GM12878 (cell line): Measurements from ENCODE around the gene PAM. TPM values are rescaled to one million over a fixed set of nuclear protein-coding genes. Genes with fewer than 3 reads are reported as not detected.

Experiments used
- ATAC-seq: fragments of 200-7000 bp; cut with Tn5 transposase; 3 replicates; pipeline ENCODE4 v1.9.1; 2020; ENCODE audit warnings: mild to moderate bottlenecking, moderate library complexity
- BruUV-seq: library from RNA; stranded (reverse); fragments of 400-500 nt; replicated peaks from 2 replicates; lab custom pipeline; 2021; lab: Mats Ljungman, UMichigan
- CTCF ChIA-PET: fragments of 300-600 bp; sonication (Branson Sonifier 250); formaldehyde crosslinking; extraction: SDS; loops from one replicate; lab custom pipeline; 2021; ENCODE audit warnings: inconsistent platforms; lab: Yijun Ruan, JAX
- POLR2A ChIA-PET: fragments of 350-600 bp; formaldehyde crosslinking; extraction: SDS; loops from one replicate; lab custom pipeline; 2021; ENCODE audit warnings: inconsistent platforms; lab: Charles Lee
- RAD21 ChIA-PET: fragments of 300-600 bp; sonication (Branson Sonifier 250); formaldehyde crosslinking; loops from one replicate; lab custom pipeline; 2023; ENCODE audit warnings: antibody characterized with exemption; ENCODE audit not compliant: unreplicated experiment; lab: Charles Lee
- SMC1A ChIA-PET: fragments of 300-600 bp; sonication (Branson Sonifier 250); formaldehyde crosslinking; loops from one replicate; lab custom pipeline; 2023; ENCODE audit not compliant: unreplicated experiment, uncharacterized antibody; lab: Charles Lee
- DNase-seq: peaks from one replicate; pipeline ENCODE4 v3.0.0-alpha.2; 2011; ENCODE audit warnings: low read depth, low spot score
- FAIRE-seq: peaks from 3 replicates; lab custom pipeline; 2011; peaks lifted over from hg19 to GRCh38; lab: Jason Lieb, UNC
- H2AFZ ChIP-seq: 2 replicates; pipeline ENCODE4 v1.6.0; 2011; ENCODE audit warnings: low read depth, low read length, control low read depth; ENCODE audit not compliant: control insufficient read depth
- H3K27ac ChIP-seq: 2 replicates; pipeline ENCODE4 v1.5.1; 2011; ENCODE audit warnings: control low read depth; ENCODE audit not compliant: control insufficient read depth, insufficient read depth
- H3K27me3 ChIP-seq, 2 experiments: replicated peaks in 1 of 2; 2 replicates each; pipeline versions ENCODE4 v1.6.0 to v1.6.1; 2011; ENCODE audit warnings: low read length in 1 of 2; ENCODE audit not compliant: control insufficient read depth in 2 of 2, insufficient read depth in 2 of 2
- H3K36me3 ChIP-seq, 2 experiments: 2 replicates each; pipeline ENCODE4 v1.5.1; 2011; ENCODE audit warnings: low read length in 1 of 2; ENCODE audit not compliant: control insufficient read depth in 2 of 2, insufficient read depth in 2 of 2
- H3K4me1 ChIP-seq: 2 replicates; pipeline ENCODE4 v1.6.1; 2011; ENCODE audit warnings: mild to moderate bottlenecking, low read length, moderate library complexity, mixed read lengths; ENCODE audit not compliant: control insufficient read depth, insufficient read depth
- H3K4me2 ChIP-seq: 2 replicates; pipeline ENCODE4 v1.6.0; 2011; ENCODE audit warnings: control low read depth; ENCODE audit not compliant: control insufficient read depth, insufficient read depth
- H3K4me3 ChIP-seq: fragments of 200-600 bp; sonication (generic); 2 replicates; pipeline ENCODE4 v1.5.1; 2016
- H3K79me2 ChIP-seq: 2 replicates; pipeline ENCODE4 v1.6.0; 2011; ENCODE audit warnings: low read length; ENCODE audit not compliant: control insufficient read depth, insufficient read depth
- H3K9ac ChIP-seq: 2 replicates; pipeline ENCODE4 v1.8.0; 2011; ENCODE audit warnings: low read length, control low read depth, mixed read lengths; ENCODE audit not compliant: control insufficient read depth, insufficient read depth
- H3K9me3 ChIP-seq: replicated peaks from 3 replicates; pipeline ENCODE4 v1.5.1; 2011; ENCODE audit warnings: mild to moderate bottlenecking, low read length; ENCODE audit not compliant: control insufficient read depth, insufficient read depth
- H4K20me1 ChIP-seq: 2 replicates; pipeline ENCODE4 v1.6.0; 2011; ENCODE audit not compliant: control insufficient read depth, insufficient read depth
- ATF7 ChIP-seq: fragments of 450-650 bp; IDR thresholded peaks from 2 replicates; pipeline ENCODE4 v1.6.1; 2016; ENCODE audit warnings: low read depth, mild to moderate bottlenecking
- CHD4 ChIP-seq: fragments of 200-600 bp; sonication (generic); IDR thresholded peaks from 2 replicates; pipeline ENCODE4 v1.6.1; 2016; ENCODE audit warnings: mild to moderate bottlenecking
- EED ChIP-seq: sonication (generic); IDR thresholded peaks from 2 replicates; pipeline ENCODE4 v1.6.1; 2016; ENCODE audit warnings: antibody characterized with exemption, low read depth
- EGR1 ChIP-seq, 2 experiments: IDR thresholded peaks; 1 replicate in 1 of 2; 2 replicates in 1 of 2; pipeline ENCODE4 v1.6.1; 2011 to 2012; ENCODE audit warnings: low read depth in 2 of 2, low read length in 2 of 2, borderline replicate concordance in 1 of 2, mild to moderate bottlenecking in 1 of 2, moderate library complexity in 1 of 2
- FOXM1 ChIP-seq: IDR thresholded peaks from 2 replicates; pipeline ENCODE4 v1.6.1; 2012; ENCODE audit warnings: low read depth, mild to moderate bottlenecking, inconsistent platforms, low read length, moderate library complexity
- HDGF ChIP-seq: fragments of 450-650 bp; IDR thresholded peaks from 2 replicates; pipeline ENCODE4 v1.6.1; 2016; ENCODE audit warnings: antibody characterized with exemption
- IKZF2 ChIP-seq, 2 experiments: fragments of 450-650 bp; IDR thresholded peaks; 2 replicates each; pipeline ENCODE4 v1.6.1; 2017; ENCODE audit warnings: mild to moderate bottlenecking in 2 of 2, moderate library complexity in 2 of 2
- KLF5 ChIP-seq: fragments of 450-650 bp; IDR thresholded peaks from 2 replicates; pipeline ENCODE4 v1.6.1; 2014; ENCODE audit warnings: mild to moderate bottlenecking; ENCODE audit not compliant: partially characterized antibody
- MYC ChIP-seq: IDR thresholded peaks from 2 replicates; pipeline ENCODE4 v1.6.1; 2011; ENCODE audit warnings: mild to moderate bottlenecking, low read length, moderate library complexity, inconsistent platforms; ENCODE audit not compliant: insufficient read depth, insufficient replicate concordance, insufficient read length, severe bottlenecking
- PAX5 ChIP-seq: IDR thresholded peaks from 2 replicates; pipeline ENCODE4 v1.6.1; 2011; ENCODE audit warnings: low read depth, low read length, borderline replicate concordance
- SP1 ChIP-seq: IDR thresholded peaks from one replicate; pipeline ENCODE4 v1.6.1; 2011; ENCODE audit warnings: low read depth, low read length
- STAT1 ChIP-seq: fragments of 450-650 bp; conservative IDR thresholded peaks from 2 replicates; pipeline ENCODE4 v1.6.1; 2014; ENCODE audit warnings: antibody characterized with exemption, mild to moderate bottlenecking
- STAT3 ChIP-seq: IDR thresholded peaks from 2 replicates; pipeline ENCODE4 v1.6.1; 2011; ENCODE audit warnings: low read depth, low read length, improper control_type of control experiment
- WGBS: methylation state at CpG from one replicate; pipeline ENCODE4 v1.1.6; 2016; ENCODE audit warnings: low lambda C conversion rate; ENCODE audit not compliant: insufficient replicate concordance, insufficient coverage; ENCODE audit errors: missing lambda C conversion rate; 5-methylcytosine and 5-hydroxymethylcytosine counted together
- in situ Hi-C: fragments of 300-500 bp; cut with MboI; formaldehyde crosslinking; loops from 9 replicates; pipeline ENCODE4 v1.14.3; 2018; ENCODE audit warnings: mixed read lengths
- intact Hi-C: fragments of 100-400 bp; cut with micrococcal nuclease; formaldehyde crosslinking; loops from one replicate; pipeline ENCODE4 v1.14.2; 2022; ENCODE audit not compliant: unreplicated experiment
- polyA plus RNA-seq, 11 experiments: library from polyadenylated mRNA; depleted of rRNA in 4 of 11; unstranded in 6 of 11; stranded (reverse) in 5 of 11; fragments of >200 nt; fragmentation: Nextera tagmentation in 4 of 11; fragmentation: Illumina TruSeq in 1 of 11; extraction: Ambion mirVana in 4 of 11; extraction: Trizol in 1 of 11; gene quantifications; 1 replicate in 1 of 11; 2 replicates in 10 of 11; pipeline versions ENCODE4 v1.2.1 to v1.2.3, GENCODE V29; 2011 to 2016; ENCODE audit warnings: inconsistent platforms in 2 of 11, missing spikeins in 2 of 11, low read depth in 1 of 11
- total RNA-seq, 4 experiments: library from RNA; depleted of rRNA in 3 of 4; stranded (reverse); fragments of >200 nt in 3 of 4; fragmentation: Illumina TruSeq in 1 of 4; extraction: Trizol in 1 of 4; gene quantifications; 2 replicates each; pipeline versions ENCODE4 v1.2.1 to v1.2.3, GENCODE V29; 2013 to 2021
- TF ChIP-seq, protein P1 (sequence below): fragments of 450-650 bp; IDR thresholded peaks from 2 replicates; pipeline ENCODE4 v1.6.1; 2018; ENCODE audit warnings: borderline replicate concordance, mild to moderate bottlenecking; ENCODE audit not compliant: partially characterized antibody
- TF ChIP-seq, protein P2 (sequence below), 3 experiments: IDR thresholded peaks in 2 of 3; conservative IDR thresholded peaks in 1 of 3; 2 replicates each; pipeline ENCODE4 v1.5.1; 2011; ENCODE audit warnings: low read depth in 3 of 3, low read length in 3 of 3, mild to moderate bottlenecking in 3 of 3, control low read depth in 2 of 3, moderate library complexity in 2 of 3, inconsistent platforms in 1 of 3, mixed read lengths in 1 of 3; ENCODE audit not compliant: control insufficient read depth in 2 of 3, insufficient read depth in 1 of 3; ENCODE audit errors: extremely low read depth in 1 of 3

The PAM gene
- total and polyA plus RNA-seq, 10 of the 15 experiments (the other 5 are each of a cell fraction or from before 2014, with no cell fraction given), result 5.5 to 72.5 (median 15.4) TPM

DNA sequence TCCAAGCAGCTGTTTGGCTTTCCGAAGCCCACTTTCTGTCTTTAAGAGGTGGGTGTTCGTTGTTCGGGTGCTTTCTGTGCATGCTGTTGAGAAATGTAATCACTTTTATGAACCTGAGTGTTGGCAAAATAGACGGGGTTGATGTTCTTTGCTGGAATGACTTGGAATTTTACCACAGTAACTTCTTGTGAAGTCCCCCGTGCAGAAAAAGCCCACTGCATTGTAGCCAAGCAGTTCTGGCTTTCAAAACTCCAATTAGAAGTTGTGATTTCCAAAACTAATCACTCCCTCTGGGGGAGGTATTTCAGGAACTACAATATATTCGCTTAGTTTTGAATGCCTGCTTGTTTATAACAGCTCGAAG is 111.1 kb downstream of the PAM start:
- no peak for FAIRE-seq
- under 1% methylated on average over 7 of the region's 7 CpGs for WGBS
- peak overlapping the region; percentile 64 for H3K4me3 ChIP-seq
- peaks cover 5% of the 10 kb centered on the region; the same call in 1 of the 2 replicates for H3K4me1 ChIP-seq
- peak; percentile 6; the same call in 2 of the 3 replicates for ATAC-seq
- H3K4me2 ChIP-seq, result peak overlapping the region; percentile 95
- H3K36me3 ChIP-seq, result no peaks in the 10 kb centered on the region; a peak in 1 of 4 replicates
- intact Hi-C loops, result no loop called here
- H3K27me3 ChIP-seq, result no peaks in the 10 kb centered on the region
- H3K9ac ChIP-seq, result peak overlapping the region; percentile 75
- no peaks in the 10 kb centered on the region for H4K20me1 ChIP-seq
- peak overlapping the region; percentile 86 for H2AFZ ChIP-seq
- in situ Hi-C loops, result no loop called here
- H3K79me2 ChIP-seq, result no peaks in the 10 kb centered on the region
- TF ChIP-seq EGR1 (IDR thresholded peaks at IDR 0.05; ENCODE audit: borderline replicate concordance in 1 of 2, low read depth in 2 of 2, low read length in 2 of 2), result no peak
- TF ChIP-seq, protein P1, sequence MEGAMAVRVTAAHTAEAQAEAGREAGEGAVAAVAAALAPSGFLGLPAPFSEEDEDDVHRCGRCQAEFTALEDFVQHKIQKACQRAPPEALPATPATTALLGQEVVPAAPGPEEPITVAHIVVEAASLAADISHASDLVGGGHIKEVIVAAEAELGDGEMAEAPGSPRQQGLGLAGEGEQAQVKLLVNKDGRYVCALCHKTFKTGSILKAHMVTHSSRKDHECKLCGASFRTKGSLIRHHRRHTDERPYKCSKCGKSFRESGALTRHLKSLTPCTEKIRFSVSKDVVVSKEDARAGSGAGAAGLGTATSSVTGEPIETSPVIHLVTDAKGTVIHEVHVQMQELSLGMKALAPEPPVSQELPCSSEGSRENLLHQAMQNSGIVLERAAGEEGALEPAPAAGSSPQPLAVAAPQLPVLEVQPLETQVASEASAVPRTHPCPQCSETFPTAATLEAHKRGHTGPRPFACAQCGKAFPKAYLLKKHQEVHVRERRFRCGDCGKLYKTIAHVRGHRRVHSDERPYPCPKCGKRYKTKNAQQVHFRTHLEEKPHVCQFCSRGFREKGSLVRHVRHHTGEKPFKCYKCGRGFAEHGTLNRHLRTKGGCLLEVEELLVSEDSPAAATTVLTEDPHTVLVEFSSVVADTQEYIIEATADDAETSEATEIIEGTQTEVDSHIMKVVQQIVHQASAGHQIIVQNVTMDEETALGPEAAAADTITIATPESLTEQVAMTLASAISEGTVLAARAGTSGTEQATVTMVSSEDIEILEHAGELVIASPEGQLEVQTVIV, result no peak
- no peak for TF ChIP-seq HDGF
- TF ChIP-seq MYC, result no peak
- TF ChIP-seq PAX5, result no peak
- no peak for TF ChIP-seq SP1
- TF ChIP-seq KLF5, result no peak
- TF ChIP-seq ATF7, result no peak
- no peak for TF ChIP-seq STAT1
- TF ChIP-seq CHD4, result no peak
- TF ChIP-seq IKZF2 (IDR thresholded peaks at IDR 0.05), result no peak
- TF ChIP-seq STAT3, result no peak
- no peak for TF ChIP-seq EED
- no peak for TF ChIP-seq FOXM1
- TF ChIP-seq, protein P2, sequence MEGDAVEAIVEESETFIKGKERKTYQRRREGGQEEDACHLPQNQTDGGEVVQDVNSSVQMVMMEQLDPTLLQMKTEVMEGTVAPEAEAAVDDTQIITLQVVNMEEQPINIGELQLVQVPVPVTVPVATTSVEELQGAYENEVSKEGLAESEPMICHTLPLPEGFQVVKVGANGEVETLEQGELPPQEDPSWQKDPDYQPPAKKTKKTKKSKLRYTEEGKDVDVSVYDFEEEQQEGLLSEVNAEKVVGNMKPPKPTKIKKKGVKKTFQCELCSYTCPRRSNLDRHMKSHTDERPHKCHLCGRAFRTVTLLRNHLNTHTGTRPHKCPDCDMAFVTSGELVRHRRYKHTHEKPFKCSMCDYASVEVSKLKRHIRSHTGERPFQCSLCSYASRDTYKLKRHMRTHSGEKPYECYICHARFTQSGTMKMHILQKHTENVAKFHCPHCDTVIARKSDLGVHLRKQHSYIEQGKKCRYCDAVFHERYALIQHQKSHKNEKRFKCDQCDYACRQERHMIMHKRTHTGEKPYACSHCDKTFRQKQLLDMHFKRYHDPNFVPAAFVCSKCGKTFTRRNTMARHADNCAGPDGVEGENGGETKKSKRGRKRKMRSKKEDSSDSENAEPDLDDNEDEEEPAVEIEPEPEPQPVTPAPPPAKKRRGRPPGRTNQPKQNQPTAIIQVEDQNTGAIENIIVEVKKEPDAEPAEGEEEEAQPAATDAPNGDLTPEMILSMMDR (IDR thresholded peaks at IDR 0.05 in 2 of 3, conservative IDR thresholded peaks at IDR 0.05 in 1 of 3; ENCODE audit: control insufficient read depth in 2 of 3, extremely low read depth in 1 of 3, insufficient read depth in 1 of 3, low read depth in 3 of 3, low read length in 3 of 3), result no peak
- TF ChIP-seq, all 136 proteins: peak for 0
- Histone ChIP-seq H3K9me3 (no peaks in the 10 kb centered on the region), H3K27ac (peak overlapping the region; percentile 27; the same call in 1 of the 2 replicates)
- DNase-seq, result no peak
- ChIA-PET POLR2A (interaction anchor here (1.3 to 1.4 kb wide), 2 partner anchors 19 to 56 kb away, joined by 3 read pairs; no protein-coding TSS in a partner anchor), SMC1A (interaction anchor here (0.9 to 3.5 kb wide), 6 partner anchors 10 to 27 kb away, joined by 3 to 16 read pairs (median 3); no protein-coding TSS in a partner anchor), CTCF (interaction anchor here (0.8 to 4.1 kb wide), 3 partner anchors 85 to 273 kb away, joined by 3 to 15 read pairs (median 5); no protein-coding TSS in a partner anchor), RAD21 (interaction anchor here (0.9 to 1.0 kb wide), 3 partner anchors 33 to 303 kb away, joined by 3 to 6 read pairs (median 3); no protein-coding TSS in a partner anchor)
- no TSS peak for BruUV-seq
